ENCODE data around the gene CORO2B.

CORO2B gene, protein sequence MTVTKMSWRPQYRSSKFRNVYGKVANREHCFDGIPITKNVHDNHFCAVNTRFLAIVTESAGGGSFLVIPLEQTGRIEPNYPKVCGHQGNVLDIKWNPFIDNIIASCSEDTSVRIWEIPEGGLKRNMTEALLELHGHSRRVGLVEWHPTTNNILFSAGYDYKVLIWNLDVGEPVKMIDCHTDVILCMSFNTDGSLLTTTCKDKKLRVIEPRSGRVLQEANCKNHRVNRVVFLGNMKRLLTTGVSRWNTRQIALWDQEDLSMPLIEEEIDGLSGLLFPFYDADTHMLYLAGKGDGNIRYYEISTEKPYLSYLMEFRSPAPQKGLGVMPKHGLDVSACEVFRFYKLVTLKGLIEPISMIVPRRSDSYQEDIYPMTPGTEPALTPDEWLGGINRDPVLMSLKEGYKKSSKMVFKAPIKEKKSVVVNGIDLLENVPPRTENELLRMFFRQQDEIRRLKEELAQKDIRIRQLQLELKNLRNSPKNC

DNA sequence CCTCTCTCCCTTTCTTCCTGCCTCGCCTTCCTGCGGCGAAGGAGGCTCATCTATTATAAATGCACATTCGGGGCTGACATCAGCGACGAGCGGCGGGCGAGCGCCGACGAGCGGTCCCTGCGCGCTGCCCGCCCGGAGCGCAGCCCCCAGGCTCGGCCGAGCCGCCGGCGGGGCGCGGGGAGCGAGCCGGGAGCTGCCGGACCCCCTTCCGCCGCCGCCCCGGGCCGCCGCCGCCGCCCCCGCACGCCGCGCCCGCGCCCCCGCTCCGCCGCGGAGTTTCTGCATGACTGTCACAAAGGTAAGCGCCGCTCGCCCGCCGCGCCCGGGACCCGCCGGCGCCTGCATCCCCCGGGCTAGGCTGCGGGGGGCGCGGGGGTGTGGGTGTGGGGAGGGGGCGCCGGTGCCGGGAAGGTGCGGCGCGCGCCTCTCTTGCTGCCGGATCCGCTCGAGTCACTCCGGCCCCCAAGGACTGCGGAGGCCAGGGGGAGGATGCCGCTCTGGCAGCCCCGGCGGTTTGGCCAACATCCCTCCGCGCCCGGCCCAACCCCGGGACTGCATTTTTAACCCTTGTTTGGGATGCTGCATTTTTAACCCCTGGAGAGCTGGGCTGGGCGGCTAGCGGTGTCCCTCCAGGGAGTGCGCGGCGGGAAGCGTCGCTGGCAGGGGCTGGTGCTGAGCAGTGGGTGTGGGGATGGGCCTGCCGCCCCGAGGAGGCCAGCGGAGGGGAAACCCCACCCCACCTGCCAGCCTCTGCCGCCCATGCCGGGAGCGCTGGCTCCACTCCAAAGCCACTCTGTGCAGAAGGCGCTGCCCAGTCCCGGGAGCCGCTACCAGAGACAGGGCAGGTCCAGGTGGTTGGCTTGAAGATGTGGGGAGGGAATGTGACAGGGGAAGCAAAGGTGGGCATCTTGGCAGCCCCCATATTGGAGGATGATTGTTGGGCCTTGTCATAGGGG is at the start of gene CORO2B:
TSS of gene CORO2B (plus strand) at position 14 of the 956 bp plus-strand sequence. CDS start at position 284, 270 bp downstream.
- DNase-seq: no peak

DNA sequence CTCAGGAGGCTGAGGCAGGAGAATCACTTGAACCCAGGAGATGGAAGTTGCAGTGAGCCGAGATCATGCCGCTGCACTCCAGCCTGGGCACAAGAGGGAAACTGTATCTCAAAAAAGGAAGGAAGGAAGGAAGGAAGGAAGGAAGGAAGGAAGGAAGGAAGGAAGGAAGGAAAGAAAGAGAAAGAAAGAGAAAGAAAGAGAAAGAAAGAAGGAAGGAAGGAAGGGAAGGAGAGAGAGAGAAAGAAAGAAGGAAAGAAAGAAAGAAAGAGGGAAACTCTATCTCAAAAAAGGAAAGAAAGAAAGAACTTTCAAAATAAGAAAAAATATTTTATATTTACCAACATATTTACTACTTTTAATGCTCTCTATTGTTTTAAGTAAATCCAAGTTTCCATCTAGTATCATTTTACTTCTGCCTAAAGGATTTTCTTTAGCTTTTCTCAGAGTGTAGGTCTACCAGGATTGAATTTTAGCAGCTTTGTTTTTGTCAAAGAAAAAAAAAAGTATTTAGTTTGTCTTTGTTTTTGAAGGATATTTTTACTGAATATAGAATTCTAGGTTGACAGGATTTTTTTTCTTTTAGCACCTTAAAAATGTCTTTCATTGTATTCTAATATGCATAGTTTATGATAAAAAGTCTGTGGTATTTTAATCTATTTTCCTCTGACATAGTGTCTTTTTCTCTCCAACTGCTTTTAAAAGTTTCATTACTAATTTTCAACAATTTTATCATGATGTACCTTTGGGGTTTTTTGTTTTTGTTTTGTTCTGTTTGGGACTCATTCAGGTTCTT is 47.2 kb upstream of the CORO2B start:
- no peak for DNase-seq

DNA sequence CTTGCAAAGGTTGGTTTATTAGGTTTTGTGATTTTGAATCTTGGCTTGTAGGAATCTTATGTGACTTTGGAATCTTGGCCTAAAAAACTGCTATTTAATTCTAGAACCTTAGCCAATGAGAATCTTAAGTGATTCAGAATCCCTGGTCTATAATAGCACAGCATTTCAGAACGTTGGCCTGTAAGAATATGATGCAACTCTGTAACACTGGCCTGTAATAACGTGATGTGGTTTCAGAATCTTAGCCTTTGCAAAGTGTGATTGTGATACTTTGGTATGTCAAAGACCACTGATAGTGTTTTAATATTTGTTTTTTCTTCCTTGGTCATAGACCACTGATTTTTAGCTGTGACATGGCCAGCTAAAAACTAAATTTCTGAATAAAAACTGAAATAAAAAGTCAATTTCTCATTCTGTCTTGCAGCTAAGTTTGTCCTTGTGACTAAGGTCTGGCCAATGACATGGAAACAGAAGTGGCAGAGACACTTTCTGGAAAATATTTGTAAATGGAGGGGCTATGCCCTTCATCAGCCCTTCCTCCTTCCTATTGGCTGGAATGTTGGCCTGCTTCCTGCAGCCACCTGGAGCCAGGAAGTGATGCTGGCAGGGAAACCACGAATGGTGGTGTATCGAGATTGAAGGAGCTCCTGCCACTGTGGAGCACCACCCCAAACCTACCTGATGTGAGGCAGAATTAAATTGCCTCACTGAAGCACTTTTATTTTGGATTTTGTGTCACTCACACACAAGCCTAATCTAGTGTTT is 42.3 kb upstream of the CORO2B start:
- DNase-seq: no peak

DNA sequence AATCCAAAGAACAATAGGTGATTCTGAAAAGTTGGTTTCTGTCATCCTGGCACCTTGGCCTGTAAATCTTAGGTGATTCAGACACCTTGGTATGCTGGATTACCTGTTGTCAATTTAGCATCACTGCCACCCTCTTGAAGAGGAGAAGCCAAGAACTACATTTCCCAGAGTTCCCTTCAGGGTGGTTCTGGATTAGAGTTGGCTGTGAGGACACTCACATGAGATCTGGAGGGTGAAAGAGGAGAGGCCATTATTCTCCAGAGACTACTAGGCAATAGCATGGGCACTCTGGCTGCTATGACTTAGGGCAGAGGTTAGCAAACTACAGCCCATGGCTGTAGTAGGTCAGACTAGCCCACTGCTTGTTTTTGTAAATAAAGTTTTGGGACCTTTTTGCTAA is 41.7 kb upstream of the CORO2B start:
- DNase-seq: no peak

DNA sequence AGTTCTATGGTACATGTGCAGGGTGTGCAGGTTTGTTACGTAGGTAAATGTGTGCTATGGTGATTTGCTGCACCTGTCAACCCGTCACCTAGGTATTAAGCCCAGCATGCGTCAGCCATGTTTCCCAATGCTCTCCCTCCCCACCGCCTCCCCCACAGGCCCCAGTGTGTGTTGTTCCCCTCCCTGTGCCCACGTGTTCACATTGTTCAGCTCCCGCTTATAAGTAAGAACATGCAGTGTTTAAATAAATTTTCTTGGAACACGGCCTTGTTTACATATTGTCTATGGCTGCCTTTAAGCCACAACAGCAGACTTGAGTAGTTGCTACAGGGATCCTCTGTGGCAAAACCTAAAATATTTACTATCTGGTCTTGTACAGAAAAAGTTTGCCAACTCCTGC is 41.3 kb upstream of the CORO2B start:
- no peak for DNase-seq

DNA sequence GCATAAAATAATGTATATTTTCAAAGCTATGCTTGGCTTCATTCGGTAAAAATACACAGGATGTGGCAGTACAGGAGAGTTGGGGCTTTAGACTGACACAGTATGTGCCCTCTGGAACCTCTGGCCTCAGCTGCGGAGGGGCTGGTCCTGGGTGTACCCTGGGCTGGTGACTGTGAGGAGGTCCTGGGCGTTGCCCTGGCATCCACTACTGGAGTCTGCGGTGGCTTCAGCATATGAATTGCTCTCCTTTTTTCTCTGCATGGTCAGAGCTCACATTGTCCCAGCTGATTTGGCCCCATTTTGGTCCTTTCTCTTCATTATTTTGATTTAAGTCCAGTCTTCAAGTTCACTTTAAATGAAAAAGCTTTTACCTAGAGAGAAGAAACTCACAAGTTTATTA is 40.5 kb upstream of the CORO2B start:
- DNase-seq: no peak

DNA sequence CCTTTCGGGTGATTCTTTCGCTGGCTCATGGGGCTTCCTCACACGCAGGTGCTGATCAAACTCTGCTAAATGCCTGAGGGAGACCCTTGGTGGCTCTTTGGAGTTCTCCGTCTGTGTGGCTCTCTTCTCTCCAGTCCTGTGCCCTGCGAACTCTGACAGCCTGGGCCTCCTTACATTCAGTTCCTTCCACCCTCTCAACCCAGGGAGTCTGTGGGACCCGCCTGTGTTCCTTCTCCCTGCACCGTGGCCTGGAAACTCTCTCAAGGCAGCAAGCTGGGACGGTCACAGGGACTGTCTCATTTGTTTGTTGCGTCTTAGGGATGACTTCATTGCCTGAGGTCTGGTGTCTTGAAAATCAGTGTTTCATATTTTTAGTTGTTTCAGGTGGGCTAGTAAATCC is 37.0 kb upstream of the CORO2B start:
- DNase-seq: no peak

DNA sequence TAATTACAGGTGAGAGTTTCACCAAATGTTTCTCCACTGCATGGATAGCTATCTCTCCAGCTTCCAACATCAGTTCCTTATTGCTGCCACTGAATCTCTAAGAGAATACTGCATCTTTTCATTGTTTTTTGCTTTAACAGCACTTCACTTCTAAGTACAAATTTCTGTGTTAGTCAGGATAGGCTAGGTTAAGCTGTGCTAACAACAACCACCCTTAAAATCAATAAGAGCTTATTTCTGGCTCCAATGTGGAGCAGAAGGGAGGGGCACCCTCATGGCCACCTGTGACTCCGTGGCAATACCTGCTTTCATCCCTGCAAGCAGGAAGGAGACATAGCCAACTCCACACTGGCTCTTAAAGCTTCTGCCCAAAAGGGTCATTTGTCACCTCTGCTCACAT is 36.4 kb upstream of the CORO2B start:
- DNase-seq: no peak

DNA sequence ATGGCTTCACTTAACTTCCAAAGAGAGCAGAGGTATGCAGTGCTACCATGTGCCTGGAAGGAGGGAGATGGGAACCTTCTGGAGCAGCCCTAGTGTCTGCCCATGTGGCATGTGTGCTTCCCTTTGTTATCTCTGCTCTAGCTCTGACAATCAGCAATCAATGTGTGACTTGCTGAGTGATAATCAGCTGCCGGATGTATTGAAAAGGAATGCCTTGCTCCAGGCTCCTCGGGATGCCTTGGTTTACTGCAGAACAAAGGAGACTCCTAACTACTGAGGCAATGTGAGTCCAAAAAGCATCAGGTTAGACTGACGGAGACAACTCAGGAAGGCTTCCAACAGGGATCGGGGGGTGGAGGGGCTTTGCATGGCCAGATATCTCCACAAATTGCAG is 36.0 kb upstream of the CORO2B start:
- DNase-seq: no peak

DNA sequence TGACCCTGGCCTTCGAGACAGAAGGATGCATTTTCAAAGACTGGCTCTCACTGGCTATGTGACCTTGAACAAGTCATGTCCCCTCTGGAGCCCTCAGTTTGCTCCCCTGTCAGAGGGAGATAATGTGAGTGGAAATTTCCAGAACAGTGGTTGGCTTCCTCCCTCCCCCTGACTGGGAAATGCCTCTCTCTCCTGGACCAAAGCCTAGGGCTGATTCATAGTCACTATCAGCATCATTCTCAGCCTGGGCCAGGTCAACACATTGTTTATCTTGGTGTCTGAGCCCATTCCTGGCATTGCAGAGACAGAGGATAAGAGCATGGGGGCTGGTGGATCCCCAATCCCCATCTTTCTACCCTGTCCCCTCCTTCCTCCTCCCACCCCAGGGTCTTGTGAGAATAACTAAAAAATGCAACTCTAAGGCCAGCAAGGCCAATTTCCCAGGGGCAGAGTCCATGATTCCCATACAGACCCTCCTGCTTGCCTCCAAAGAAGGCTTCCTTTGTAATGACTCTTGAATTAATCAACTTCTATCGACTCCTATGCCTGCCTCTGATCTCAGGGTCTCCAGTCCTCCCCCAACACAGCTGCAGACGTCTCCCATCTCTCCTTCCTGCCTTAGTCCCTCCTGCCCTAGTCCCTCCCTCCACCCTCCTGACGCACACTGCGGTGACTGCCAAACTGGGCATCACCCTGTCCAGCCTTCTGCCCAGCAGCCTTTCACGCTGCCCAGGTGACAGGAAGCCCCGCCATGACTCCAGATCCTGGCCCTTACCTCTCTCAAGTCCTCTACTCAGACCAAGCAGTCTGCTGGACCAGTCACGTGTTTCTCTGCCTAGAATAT is 35.4 kb upstream of the CORO2B start:
- no peak for DNase-seq

DNA sequence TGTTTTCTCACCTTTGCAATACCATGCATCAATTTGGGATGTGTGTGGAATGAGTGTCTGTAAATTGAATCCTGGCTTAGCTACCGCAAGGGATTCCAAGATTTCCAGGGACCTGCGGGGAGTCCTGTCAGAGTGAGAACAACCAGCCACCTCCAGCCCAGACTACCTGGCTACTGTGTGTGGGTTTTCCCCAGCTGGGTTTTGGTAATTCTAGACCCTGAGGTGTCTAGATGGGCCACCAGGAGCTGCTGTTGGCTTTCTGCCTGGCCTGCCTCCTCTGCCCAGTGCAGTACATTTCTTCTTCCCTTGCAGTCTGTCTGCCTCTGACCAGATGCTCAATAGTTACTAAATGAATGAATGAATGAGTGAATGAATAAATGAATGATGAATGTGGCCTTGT is 32.5 kb upstream of the CORO2B start:
- DNase-seq: no peak

DNA sequence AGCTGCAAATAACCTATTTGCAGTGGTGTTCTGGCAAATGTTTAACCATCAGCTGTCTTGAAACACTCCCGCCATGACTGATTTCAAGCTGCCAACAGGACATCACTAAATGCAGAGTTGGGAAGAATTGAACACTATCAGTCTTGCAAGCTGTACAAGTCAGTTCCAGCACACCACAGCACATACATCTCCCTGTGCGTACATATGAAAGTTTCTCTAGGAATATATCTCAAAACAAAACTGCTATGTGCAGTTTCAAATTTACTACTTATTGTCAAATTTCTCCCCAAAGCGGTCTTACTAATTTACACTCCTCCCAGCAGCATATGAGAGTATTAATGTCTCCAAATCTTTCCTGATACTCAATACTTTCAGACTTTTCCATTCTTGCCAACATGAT is 30.4 kb upstream of the CORO2B start:
- no peak for DNase-seq

DNA sequence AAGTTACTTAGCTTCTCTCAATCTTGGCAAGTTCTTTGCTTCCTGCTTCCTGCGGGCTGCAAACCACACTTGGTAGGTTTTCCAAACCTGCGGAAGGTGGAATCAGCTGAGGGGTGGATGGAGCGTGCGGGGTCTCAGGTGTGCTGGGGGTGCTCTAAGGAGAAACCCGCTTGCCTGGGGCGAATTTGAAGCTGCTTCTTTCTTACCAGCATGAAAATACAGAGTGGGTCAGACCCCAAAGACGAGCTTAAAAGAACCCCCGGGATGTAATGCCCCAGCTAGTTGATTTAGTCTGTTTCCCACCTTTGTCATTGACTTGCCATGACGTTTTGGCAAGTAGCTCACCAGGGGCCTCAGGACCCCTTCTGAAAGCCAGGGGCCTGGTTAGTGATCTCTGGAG is 28.8 kb upstream of the CORO2B start:
- no peak for DNase-seq

DNA sequence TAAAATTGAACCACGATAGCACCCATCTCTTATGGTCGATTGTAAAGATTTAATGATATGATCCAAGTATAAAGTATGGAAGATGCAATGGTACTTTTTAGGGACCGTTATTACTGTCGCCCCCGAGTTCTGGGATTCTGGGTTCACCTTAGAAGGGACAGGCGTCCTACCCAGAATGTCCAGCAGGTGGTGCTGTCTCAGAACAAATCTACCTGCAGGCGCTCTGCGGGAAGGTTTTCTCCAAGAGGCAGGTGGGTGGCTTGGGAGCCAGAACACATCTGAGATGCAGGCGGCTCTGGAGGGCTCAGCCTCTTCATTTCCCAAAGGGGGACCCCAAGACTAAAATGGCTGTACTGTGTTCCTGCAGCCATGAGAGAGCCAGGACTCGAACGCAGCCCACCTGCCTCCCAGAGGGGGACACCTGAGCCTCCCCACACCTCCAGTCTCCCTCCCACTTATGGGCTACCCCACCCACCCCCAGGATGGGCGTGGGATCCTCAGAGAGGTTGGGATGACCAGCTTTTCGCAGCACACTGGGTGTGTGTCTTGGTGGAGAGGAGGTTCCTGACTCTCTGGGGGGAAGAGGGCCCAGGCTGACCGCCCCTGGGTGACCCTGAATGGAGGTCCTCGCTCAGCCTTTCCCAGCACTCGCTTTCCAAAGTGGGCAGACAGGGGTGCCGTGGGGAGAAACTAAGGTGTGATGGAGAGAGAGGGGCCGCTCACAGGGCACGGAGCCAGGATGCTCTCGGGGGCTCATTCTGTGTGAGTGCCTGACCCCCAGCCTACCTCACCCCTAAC is 28.1 kb upstream of the CORO2B start:
- peak; percentile 79 for DNase-seq

DNA sequence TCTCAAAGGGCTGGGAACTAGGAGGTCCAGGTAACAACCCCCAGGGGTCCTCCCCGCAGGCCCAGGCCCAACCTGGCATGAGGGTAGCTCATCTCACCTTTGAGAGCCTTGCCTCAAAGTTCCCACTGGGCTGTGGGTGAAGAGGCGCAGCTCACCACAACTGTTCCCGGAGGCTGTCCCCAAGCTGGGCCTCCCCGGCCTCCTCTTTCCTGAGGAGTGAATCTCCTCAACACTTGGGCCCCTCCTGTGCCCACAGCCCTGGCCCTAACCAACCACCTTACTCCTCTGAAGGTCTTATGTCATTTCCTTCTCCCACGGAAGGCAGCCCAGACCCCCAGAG is 27.5 kb upstream of the CORO2B start:
- no peak for DNase-seq

DNA sequence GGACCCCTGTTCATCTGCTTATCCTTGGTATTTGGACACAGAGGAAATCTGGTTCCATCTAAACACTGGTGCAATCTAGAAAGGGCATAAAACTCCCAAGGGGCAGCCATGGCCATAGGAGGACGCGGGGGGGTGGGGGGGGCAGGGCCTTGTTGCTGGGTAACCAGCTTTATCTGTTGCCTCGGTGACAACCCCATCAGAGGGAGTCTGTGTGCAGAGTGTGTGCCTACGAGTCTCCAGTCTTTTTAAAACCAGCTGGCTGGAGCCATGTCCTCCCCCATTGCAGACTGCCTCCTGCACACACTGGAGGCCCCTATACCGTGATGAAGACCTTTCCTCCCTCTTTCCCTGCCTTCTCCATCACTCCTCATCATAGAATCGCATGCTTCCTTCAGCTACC is 26.4 kb upstream of the CORO2B start:
- no peak for DNase-seq

DNA sequence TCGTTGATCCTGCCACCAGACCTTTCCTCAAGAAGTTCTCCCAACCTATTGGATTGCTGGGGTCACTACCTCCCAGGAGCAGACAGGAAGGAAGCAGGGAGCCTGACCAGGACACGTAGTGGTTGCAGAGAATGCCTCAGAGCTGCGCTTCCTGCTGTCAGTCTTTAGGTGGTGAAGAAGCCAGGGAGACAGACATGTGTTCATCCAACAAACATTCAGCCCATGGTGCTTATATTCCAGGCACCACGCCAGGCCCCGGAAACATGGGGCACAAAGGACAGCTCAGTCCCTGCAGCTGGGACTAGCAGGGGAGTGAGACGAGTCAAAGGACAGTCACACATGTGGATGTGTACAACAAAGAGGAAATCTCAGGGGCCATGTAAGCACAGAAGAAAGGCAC is 26.0 kb upstream of the CORO2B start:
- DNase-seq: no peak

DNA sequence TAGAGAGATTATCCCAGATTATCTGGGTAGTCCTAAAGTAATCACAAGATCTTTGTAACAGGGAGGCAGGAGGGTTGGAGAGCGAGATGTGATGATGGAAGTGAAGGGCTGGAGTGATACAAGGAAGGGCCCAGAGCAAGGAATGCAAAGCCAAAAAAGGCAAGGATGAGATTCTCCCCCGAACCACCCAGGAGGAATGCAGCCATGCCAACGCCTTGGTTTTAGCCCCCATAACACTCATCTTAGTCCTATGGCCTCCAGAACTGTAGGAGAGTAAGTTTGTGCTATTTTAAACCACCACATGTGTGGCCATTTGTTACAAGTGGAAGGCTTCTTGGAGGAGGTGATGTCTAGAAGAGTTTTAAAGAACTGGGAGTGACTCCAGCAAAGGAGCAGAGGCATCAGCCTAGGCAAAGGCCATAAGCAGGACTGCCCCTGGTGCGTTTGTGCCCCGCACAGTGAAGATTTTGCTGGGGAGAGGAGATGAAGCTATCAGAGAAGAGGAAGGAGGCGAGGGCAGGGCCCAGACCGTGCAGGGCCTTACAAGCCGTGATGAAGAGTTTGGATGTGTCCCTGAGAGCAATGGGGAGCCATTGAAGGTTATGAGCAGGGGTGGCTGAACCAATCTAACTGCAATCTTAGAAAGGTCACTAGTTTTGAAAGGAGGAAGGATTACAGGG is 25.3 kb upstream of the CORO2B start:
- DNase-seq: no peak

DNA sequence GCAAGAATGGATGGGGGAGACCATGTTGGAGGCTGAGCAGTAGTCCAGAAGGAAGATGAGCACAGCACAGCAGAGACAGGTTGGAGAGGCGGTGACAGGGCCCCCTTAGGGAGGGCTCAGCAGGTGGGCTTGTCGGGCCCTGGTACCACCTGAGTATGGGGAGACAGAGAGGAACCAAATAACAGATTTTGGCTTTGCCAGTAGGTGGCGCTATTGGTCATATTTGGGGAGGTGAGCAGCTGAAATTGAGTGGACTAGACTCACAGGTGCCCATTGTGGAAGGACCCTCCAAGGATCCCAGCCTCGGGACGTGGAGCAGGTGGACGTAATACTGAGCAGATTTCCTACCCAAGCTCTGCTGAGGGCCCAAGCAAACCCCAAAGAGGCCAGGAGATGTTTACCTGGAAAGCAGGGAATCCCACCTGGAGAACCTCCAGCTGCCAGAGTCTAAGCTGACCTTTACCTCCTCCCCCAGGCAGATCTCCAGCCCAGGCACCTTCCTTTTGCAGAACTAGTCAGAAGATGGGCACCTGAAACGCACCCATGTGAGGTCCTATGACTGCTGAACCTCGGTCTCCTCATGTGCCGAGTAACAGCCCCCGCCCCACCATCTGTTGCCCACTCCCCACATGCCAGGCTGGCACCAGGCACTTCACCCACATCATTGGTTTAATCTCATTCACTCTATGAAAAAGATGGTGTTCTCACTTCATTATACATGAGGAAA is 24.6 kb upstream of the CORO2B start:
- peak; percentile 70 for DNase-seq
